GM18526 (cell line): ENCODE results near the gene CRISP1.

ENCODE experiments used
- POLR2A ChIP-seq: IDR thresholded peaks from 3 replicates; pipeline ENCODE4 v1.6.1; 2011; ENCODE audit not compliant: insufficient read length; ENCODE audit errors: extremely low read depth

The CRISP1 gene, protein sequence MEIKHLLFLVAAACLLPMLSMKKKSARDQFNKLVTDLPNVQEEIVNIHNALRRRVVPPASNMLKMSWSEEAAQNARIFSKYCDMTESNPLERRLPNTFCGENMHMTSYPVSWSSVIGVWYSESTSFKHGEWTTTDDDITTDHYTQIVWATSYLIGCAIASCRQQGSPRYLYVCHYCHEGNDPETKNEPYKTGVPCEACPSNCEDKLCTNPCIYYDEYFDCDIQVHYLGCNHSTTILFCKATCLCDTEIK

DNA sequence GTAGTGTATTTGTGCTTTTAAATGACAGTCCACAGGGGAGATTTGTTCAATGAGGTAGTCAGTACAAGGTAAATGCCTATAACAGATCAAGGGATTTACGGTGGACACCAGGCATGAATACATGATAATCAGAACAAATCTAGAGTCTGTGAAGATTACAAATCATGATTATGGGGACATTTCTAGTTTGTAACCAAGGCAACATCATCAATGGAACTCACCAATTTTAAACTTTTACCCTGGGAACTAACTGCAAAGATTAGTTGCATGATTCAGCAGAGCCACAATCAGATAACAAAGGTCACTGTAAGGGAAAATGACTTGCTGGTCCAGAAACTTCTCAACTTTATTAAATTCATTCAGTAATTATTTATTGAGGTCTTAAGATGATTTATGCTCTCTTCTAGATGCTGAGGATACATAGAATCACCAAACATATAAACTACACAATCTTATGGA, at the start of gene CRISP1:
Gene CRISP1, minus strand, starts transcription at position 51 of the 459 bp plus-strand sequence. CDS start 9,135 bp downstream, outside the sequence.
- no peak for TF ChIP-seq POLR2A

GRCh38 chr6:49915035-49915434, 48.7 kb upstream of the CRISP1 start:
- no peak for TF ChIP-seq POLR2A

DNA sequence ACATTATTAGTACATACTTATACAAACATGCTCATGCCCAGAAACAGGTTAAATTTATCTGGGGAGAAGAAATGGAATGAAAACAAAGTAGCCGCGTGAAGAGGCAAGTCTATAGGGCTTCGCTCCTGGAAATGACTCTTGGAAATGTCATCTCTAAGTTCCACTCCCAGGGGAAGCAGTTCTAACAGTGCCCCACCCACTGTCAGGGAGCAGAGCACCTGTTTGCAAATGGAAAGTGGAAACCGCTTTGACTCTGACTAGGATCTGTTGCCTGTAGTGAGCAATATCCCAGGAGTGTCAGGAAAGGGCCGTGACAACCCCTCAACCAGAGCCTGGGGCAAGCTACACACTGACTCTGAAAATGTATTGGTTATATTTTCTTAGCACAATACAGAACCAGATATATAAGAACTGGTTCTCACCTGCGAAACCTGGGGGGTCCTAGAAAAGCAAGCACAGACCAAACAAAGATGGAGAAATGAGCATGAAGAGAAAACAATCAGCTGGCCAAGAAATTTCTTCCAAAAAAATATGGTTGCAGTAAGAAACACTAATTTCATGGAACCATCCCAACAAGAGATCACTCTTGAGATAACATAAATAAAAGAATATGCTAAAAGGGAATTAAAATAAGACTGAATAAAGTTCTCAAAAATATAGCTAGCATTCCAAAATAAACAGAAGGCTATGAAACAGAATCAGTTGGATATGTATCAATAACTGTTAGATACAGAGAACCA, 47.5 kb upstream of the CRISP1 start:
- no peak for TF ChIP-seq POLR2A

DNA sequence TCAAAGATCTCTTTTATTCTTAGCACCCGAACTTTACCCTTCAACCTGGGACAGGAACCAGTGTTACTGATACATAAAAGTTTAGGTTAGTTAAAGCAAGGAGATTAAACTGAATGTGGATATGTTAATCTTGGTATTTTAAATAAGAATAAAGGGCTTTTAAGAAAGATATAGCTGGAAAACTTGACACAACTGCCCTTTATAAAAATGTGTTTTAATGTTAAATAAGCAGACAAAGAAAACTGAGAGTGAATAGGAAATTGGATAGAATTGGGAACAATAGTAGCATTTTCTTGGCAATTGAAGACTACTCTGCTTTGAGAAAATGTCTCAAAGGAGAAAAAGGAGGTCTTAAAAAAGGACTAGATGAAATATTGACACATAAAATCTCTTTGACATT, 45.9 kb upstream of the CRISP1 start:
- no peak for TF ChIP-seq POLR2A

DNA sequence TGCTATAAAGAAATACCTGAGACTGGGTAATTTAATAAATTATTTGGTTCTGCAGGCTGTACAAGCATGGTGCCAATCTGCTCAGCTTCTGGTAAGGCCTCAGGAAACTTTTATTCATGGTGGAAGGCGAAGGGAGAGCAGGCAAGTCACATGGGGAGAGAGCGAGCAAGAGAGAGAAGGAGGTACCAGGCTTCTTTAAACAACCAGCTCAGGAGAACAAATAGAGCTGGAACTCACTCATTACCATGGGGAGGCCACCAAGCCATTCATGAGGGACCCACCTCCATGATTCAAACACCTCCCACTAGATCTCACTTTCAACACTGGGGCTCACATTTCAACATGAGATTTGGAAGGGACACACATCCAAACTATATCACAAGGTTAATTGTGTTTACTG, 44.9 kb upstream of the CRISP1 start:
- TF ChIP-seq POLR2A, result no peak

DNA sequence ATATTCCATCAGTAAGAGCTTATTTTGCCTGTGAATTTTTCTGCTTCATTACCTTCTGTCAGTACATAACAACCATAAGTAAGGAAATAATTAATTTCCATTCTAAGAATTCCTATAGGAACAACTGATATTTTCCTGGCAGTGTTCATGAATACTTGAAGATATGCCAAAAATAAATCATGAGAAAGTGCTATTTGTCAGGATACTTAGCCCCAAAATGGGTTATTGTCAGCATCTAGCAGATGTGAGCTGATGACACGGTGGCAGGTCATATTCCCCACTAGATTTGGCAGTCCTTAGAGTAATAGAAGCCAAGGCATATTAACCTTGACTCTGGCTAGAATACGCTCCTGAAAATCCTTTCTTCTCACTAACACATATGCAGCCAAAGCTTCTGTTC, 43.2 kb upstream of the CRISP1 start:
- TF ChIP-seq POLR2A, result no peak

DNA sequence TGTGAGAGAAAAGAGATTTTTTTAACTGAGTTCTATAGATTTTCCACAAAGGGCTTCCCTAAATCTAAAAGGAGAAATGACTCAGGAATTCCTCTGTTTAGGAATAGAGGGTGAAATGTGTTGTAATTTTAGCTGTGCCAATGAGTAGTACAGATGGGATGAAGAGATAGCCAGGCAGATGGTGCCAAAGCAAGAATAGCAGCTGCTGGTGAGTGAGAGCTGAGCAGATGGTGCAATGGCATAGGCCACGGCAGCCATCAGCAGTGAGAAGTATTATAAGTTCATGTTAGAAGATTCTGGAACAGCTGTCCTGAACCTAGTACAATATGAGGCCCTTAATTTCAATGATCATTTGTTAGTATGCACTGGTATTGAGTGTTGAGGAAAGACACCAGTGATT, 40.2 kb upstream of the CRISP1 start:
- TF ChIP-seq POLR2A, result no peak

- TF ChIP-seq POLR2A, result no peak
Measured at GRCh38 chr6:49905296-49905695, 39.0 kb upstream of the CRISP1 start.

- no peak for TF ChIP-seq POLR2A
Measured at GRCh38 chr6:49902856-49903255, 36.5 kb upstream of the CRISP1 start.

DNA sequence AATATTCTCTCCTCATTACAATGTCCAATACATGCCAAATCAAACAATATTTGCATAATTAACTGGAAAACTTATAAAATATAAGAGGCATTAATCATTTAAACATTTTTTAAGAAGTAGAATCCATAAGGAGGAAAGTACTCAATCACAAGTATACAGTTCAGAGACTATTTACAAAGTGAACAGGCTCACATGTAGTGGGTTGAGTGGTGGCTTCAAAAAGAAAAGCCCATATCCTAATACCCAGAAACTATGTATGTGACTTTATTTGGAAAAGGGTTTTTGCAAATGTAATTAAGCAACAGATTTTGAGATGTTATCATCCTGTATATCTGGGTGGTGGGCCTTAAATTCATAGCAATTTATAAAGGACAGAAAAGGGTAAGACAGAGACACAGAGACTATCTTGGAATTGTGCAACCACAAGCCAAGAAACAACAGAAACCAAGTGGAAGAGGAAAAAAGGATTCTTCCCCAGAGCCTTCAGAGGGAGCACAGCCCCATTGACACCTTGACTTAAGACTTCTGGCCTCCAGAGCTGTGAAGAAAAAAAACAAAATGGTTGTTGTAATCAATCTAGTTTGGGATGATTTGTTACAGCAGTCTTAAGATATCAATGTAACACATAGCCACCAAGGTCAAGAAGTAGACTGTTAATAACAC, 32.7 kb upstream of the CRISP1 start:
- no peak for TF ChIP-seq POLR2A

- TF ChIP-seq POLR2A, result no peak
Measured at GRCh38 chr6:49892280-49892679, 25.9 kb upstream of the CRISP1 start.

GRCh38 chr6:49890988-49891387, 24.7 kb upstream of the CRISP1 start:
- no peak for TF ChIP-seq POLR2A

- TF ChIP-seq POLR2A, result no peak
Measured at GRCh38 chr6:49888742-49889431, 22.6 kb upstream of the CRISP1 start.

- no peak for TF ChIP-seq POLR2A
Measured at GRCh38 chr6:49868951-49869529, 2.7 kb upstream of the CRISP1 start.

DNA sequence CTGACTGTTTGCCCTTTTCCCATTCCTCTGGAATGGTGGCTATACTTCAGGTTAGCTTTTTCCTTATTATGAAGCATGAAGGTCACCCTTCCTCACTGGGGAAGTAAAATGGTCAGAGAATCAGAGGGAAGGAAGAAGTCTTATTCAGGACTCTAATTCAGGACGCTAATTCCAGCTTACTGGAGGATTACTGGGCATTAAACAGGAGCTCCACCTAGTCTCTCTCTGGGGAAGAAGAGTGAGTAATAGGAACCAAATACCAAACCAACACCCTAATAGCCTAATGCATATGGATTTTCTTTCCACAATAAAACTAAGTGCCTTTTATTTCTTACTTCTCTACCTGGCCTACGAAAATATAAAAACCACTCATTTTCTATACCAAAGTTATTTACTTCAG, 10.1 kb downstream of the CRISP1 start:
- no peak for TF ChIP-seq POLR2A
